ENCODE results near the gene CYTIP. TPM values are rescaled to one million over a fixed set of nuclear protein-coding genes. Genes with fewer than 3 reads are reported as not detected.

The CYTIP gene
- polyA plus RNA-seq, 1 experiment = not detected

GRCh38 chr2:157442636-157443035, 1.3 kb downstream of the CYTIP start:
- no peak for DNase-seq (ENCODE audit: low read depth, low spot score)
- CTCF ChIA-PET = no interaction called here
- H3K9me3 ChIP-seq (ENCODE audit: control insufficient read depth, insufficient read depth, low read length) = no peaks in the 10 kb centered on the region
- no peaks in the 10 kb centered on the region for H3K27me3 ChIP-seq (ENCODE audit: control insufficient read depth, insufficient read depth, low read length)
- no peak overlapping the region for H3K4me3 ChIP-seq (ENCODE audit: low read depth, low read length)
- no peak for TF ChIP-seq CTCF (IDR thresholded peaks at IDR 0.05; ENCODE audit: low read depth, low read length)
- no peak overlapping the region for H3K27ac ChIP-seq (ENCODE audit: low read depth, low read length)
- POLR2A ChIA-PET = no interaction called here

- no peak overlapping the region for H3K4me3 ChIP-seq (ENCODE audit: low read depth, low read length)
- H3K27ac ChIP-seq (ENCODE audit: low read depth, low read length) = no peak overlapping the region
- CTCF ChIA-PET = no interaction called here
- no peak for DNase-seq (ENCODE audit: low read depth, low spot score)
- no peaks in the 10 kb centered on the region for H3K27me3 ChIP-seq (ENCODE audit: control insufficient read depth, insufficient read depth, low read length)
- POLR2A ChIA-PET = no interaction called here
- TF ChIP-seq CTCF (IDR thresholded peaks at IDR 0.05; ENCODE audit: low read depth, low read length) = no peak
- H3K9me3 ChIP-seq (ENCODE audit: control insufficient read depth, insufficient read depth, low read length) = no peaks in the 10 kb centered on the region
Measured at GRCh38 chr2:157442191-157442590, 1.7 kb downstream of the CYTIP start.

GRCh38 chr2:157441072-157441454, 2.8 kb downstream of the CYTIP start:
- Histone ChIP-seq H3K4me3 (ENCODE audit: low read depth, low read length) (no peak overlapping the region), H3K27me3 (ENCODE audit: control insufficient read depth, insufficient read depth, low read length) (no peaks in the 10 kb centered on the region), H3K27ac (ENCODE audit: low read depth, low read length) (no peak overlapping the region), H3K9me3 (ENCODE audit: control insufficient read depth, insufficient read depth, low read length) (no peaks in the 10 kb centered on the region)
- TF ChIP-seq CTCF (IDR thresholded peaks at IDR 0.05; ENCODE audit: low read depth, low read length) = no peak
- DNase-seq (ENCODE audit: low read depth, low spot score) = no peak
- POLR2A ChIA-PET = no interaction called here
- CTCF ChIA-PET = no interaction called here

- H3K4me3 ChIP-seq (ENCODE audit: low read depth, low read length) = no peak overlapping the region
Measured at GRCh38 chr2:157440404-157441071, 3.4 kb downstream of the CYTIP start.

More at GRCh38 chr2:157440404-157441071, 3.4 kb downstream of the CYTIP start:
- POLR2A ChIA-PET = no interaction called here
- H3K27me3 ChIP-seq (ENCODE audit: control insufficient read depth, insufficient read depth, low read length) = no peaks in the 10 kb centered on the region
- no peak for DNase-seq (ENCODE audit: low read depth, low spot score)
- no peak overlapping the region for H3K27ac ChIP-seq (ENCODE audit: low read depth, low read length)
- no peaks in the 10 kb centered on the region for H3K9me3 ChIP-seq (ENCODE audit: control insufficient read depth, insufficient read depth, low read length)
- TF ChIP-seq CTCF (IDR thresholded peaks at IDR 0.05; ENCODE audit: low read depth, low read length) = no peak
- CTCF ChIA-PET = interaction anchor here (1.3 kb wide), 1 partner anchor 17 kb away, joined by 3 read pairs; no protein-coding TSS in a partner anchor
